Suprapubic skin (tissue), 4 donors: ENCODE results near the gene NSG1. TPM values are rescaled to one million over a fixed set of nuclear protein-coding genes. Genes with fewer than 3 reads are reported as not detected.

ENCODE experiments used
- DNase-seq, 2 donors: peaks; one replicate each; pipeline ENCODE4 v3.0.0-alpha.2; 2019; ENCODE audit warnings: low spot score in 2 of 2
- H3K27ac ChIP-seq: fragments of 200-600 bp; sonication (generic); one replicate; pipeline ENCODE4 v1.5.1; 2019
- H3K27me3 ChIP-seq: fragments of 200-600 bp; sonication (generic); one replicate; pipeline ENCODE4 v1.5.1; 2019
- H3K36me3 ChIP-seq: fragments of 200-600 bp; sonication (generic); one replicate; pipeline ENCODE4 v1.5.1; 2019
- H3K4me1 ChIP-seq: fragments of 200-600 bp; sonication (generic); one replicate; pipeline ENCODE4 v1.5.1; 2019
- H3K4me3 ChIP-seq: fragments of 200-600 bp; sonication (generic); one replicate; pipeline ENCODE4 v1.5.1; 2019; ENCODE audit warnings: mild to moderate bottlenecking
- H3K9me3 ChIP-seq: fragments of 200-600 bp; sonication (generic); one replicate; pipeline ENCODE4 v1.5.1; 2019
- CTCF ChIP-seq, 2 donors: fragments of 200-600 bp in 1 of 2; fragments of 450-650 bp in 1 of 2; sonication (generic) in 1 of 2; IDR thresholded peaks; one replicate each; pipeline ENCODE4 v1.5.1; 2016 to 2019; ENCODE audit warnings: antibody characterized with exemption in 2 of 2, mild to moderate bottlenecking in 1 of 2, moderate library complexity in 1 of 2
- EP300 ChIP-seq: sonication (generic); formaldehyde crosslinking; IDR thresholded peaks from one replicate; pipeline ENCODE4 v1.6.1; 2017; ENCODE audit warnings: antibody characterized with exemption
- POLR2A ChIP-seq, 2 donors: fragments of 450-650 bp; IDR thresholded peaks; one replicate each; pipeline ENCODE4 v1.6.1; 2017; ENCODE audit warnings: antibody characterized with exemption in 2 of 2, mild to moderate bottlenecking in 2 of 2, moderate library complexity in 2 of 2
- POLR2AphosphoS5 ChIP-seq, 3 donors: sonication (generic); formaldehyde crosslinking; IDR thresholded peaks; one replicate each; pipeline ENCODE4 v1.6.1; 2017; ENCODE audit warnings: antibody characterized with exemption in 3 of 3
- WGBS: methylation state at CpG from one replicate; pipeline ENCODE4 v1.1.5; 2018; 5-methylcytosine and 5-hydroxymethylcytosine counted together
- total RNA-seq, 4 donors: library from RNA; depleted of rRNA; stranded (reverse); fragments of >200 nt; gene quantifications; one replicate each; pipeline ENCODE4 v1.1.0, GENCODE V29; 2016

NSG1 gene
- total RNA-seq: 100 to 1,000 TPM in 3 of 4 donors, 10 to 100 TPM in 1; 42.2 to 157 (median 114) TPM

DNA sequence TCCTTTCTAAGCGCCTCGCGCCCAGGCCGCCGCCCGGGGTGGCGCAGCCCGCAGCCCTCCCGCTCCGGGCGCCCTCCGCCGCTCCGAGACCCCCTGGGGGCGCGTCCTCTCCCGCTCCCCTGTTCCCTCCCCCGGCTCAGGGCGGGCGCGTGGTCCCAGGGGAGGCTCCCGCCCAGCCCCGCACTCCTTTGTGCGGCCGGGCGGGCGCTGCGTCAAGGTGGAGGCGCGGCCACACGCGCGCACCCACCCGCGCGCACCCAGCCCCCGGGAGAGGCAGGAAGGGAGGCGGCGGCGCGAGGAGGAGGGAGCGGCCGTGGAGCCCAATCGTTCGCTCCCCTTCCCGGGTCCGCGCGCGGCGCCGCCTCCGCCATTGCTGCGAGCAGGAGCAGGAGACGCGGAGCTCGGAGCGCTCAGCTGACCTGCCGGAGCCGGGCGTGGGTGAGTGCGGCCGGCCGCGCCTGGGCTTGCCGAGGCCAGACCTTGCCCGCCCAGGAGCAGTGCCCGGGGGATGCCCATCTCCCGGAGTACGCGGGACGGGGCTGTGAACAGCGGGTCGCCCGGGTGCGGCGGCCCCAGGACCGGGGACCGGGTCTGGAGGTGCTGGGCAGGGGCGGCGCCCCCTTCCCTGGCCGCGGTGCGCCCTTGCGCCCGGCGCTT lies at the start of gene NSG1:
Gene NSG1 (plus strand): TSS at position 367 of the 657 bp plus-strand sequence. CDS start 528 bp downstream, outside the sequence.
- no peaks in the 10 kb centered on the region for H3K9me3 ChIP-seq
- H3K36me3 ChIP-seq: no peaks in the 10 kb centered on the region
- H3K27me3 ChIP-seq: peaks cover 65% of the 10 kb centered on the region
- H3K27ac ChIP-seq: peak within 1 kb of the TSS; percentile 74
- peak within 1 kb of the TSS; percentile 60 for H3K4me3 ChIP-seq
- WGBS: no CpG with 5 or more reads among the region's 87 CpGs
- peaks cover 46% of the 10 kb centered on the region for H3K4me1 ChIP-seq
- DNase-seq: no peak
- no peak for TF ChIP-seq POLR2A (IDR thresholded peaks at IDR 0.05)
- TF ChIP-seq POLR2AphosphoS5 (IDR thresholded peaks at IDR 0.05): no peak
- TF ChIP-seq CTCF (IDR thresholded peaks at IDR 0.05): no peak

- Histone ChIP-seq H3K27ac (no peak overlapping the region), H3K4me1 (no peaks in the 10 kb centered on the region), H3K9me3 (no peaks in the 10 kb centered on the region), H3K4me3 (no peak overlapping the region), H3K27me3 (no peaks in the 10 kb centered on the region), H3K36me3 (no peaks in the 10 kb centered on the region)
- 60% methylated on average over 11 of the region's 11 CpGs for WGBS
- DNase-seq: no peak
- TF ChIP-seq CTCF (IDR thresholded peaks at IDR 0.05) (no peak), EP300 (no peak), POLR2AphosphoS5 (IDR thresholded peaks at IDR 0.05) (no peak), POLR2A (IDR thresholded peaks at IDR 0.05) (no peak)
Observed at GRCh38 chr4:4338210-4339001, 48.5 kb upstream of the NSG1 start.

DNA sequence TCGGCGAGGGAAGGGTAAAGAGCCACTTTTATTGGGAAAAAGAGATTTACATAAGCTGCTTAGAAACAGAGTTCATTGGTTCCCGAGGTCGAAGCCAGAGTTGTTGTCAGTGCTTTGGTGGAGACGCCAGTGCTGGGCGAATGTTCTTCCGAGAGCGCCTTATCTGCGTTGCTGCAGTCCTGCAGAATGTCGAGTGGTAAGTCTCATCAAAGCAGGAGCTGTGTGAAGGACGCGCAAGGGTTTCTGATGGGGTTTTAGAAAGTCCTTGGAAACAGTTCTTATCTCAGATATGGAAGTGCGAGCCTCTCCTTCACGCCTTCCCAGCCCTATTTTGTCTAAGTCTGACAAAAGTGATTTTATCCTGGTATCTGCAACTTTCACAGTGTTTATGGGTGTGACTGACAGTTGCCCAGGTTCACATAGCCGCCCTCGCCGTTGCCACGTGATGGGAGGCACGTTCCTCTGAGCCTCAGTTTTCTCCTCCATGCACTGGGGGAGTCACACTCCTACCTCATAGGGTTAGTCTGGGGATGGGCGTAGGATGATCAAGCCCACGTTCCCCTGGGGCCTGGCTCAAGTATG lies 47.3 kb upstream of the NSG1 start:
- Histone ChIP-seq H3K9me3 (no peaks in the 10 kb centered on the region), H3K4me3 (no peak overlapping the region), H3K4me1 (no peaks in the 10 kb centered on the region), H3K36me3 (no peaks in the 10 kb centered on the region), H3K27me3 (peaks cover 3% of the 10 kb centered on the region), H3K27ac (no peak overlapping the region)
- DNase-seq: no peak
- WGBS: 54% methylated on average over 21 of the region's 21 CpGs
- TF ChIP-seq EP300 (no peak), POLR2AphosphoS5 (IDR thresholded peaks at IDR 0.05) (no peak), CTCF (IDR thresholded peaks at IDR 0.05) (no peak), POLR2A (IDR thresholded peaks at IDR 0.05) (no peak)

DNA sequence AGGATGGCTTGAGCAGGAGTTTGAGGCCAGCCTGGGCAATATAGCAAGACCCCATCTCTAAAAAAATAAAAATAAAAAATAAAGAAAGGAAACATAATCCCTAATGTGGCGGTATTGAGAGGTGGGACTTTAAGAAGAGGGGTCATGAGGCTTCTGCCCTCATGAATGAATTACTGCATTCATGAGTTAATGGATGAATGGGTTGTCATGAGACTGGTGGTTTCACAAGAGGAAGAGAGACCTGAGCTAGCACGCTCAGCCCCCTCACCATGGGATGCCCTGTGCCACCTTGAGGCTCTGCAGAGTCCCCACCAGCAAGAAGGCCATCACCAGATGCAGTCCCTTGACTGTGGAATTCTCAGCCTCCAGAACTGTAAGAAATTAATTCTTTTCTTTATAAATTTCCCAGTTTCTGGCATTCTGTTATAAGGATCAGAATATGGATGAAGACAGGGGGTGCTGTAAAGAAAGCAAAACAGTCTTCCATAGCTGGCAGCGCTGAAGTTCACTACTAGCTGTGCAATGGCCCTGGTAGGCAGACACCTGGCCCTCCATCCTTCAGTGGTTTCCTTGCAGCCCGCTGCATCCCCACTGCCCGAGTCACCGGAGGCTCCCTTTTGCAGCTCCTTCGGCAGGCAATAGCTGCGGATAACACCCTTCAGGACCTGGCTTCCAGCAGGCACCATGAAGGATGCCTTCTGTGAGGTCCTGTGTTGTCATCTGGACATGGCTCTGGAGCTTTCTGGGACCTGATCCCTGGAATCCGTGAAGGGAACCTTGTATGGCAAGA lies 44.8 kb upstream of the NSG1 start:
- 94% methylated on average over 9 of the region's 9 CpGs for WGBS
- no peak overlapping the region for H3K4me3 ChIP-seq
- no peaks in the 10 kb centered on the region for H3K9me3 ChIP-seq
- H3K27me3 ChIP-seq: peaks cover 12% of the 10 kb centered on the region
- no peak for DNase-seq
- no peak overlapping the region for H3K27ac ChIP-seq
- no peaks in the 10 kb centered on the region for H3K4me1 ChIP-seq
- H3K36me3 ChIP-seq: no peaks in the 10 kb centered on the region
- TF ChIP-seq EP300: no peak
- TF ChIP-seq POLR2AphosphoS5 (IDR thresholded peaks at IDR 0.05): no peak
- TF ChIP-seq CTCF (IDR thresholded peaks at IDR 0.05): no peak
